Measurements from ENCODE around the gene ANKRD13D. TPM values are rescaled to one million over a fixed set of nuclear protein-coding genes. Genes with fewer than 3 reads are reported as not detected.
A peak's percentile ranks its signal among the peaks of the same experiment; 100 is the strongest.

Gene ANKRD13D
- total and polyA plus RNA-seq, 2 donors from 2014 or later: 21.9 to 68.3 TPM

DNA sequence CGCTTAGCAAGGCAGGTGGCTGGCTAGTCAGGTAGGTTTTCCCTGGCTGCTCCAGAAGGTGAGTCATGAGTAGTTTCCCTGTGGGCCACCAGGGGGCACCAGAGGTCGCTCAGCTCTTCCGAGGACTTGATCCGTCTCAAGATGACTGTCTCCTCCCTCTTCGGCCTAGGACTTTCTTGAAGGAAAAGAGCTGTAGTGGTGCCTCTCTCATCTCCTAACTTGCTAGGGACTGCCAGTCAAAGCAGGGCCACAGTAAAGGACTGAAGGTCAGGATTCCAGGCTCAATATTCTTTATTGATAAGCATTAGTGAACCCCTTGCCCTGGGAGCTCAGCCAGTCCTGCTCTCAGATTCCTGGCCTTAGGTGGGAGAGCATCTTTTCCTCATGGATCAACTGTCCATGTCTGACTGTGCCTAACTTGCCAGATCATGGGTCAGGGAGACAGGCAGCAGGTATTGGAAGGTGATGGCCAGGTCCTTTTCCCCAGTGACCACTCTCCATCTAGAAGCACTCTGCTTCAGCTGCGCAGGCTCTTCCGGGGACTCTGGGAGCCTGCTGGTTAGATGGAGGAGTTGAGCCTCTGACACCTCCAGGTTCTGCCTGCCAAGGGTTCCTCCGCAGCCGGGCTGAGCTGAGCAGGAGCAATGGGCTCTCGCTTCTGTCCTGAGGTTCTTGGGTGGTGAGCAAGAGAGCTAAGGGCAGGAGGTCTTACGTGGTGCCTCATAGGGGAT lies 62.3 kb downstream of the ANKRD13D start:
- Histone ChIP-seq H3K9me3 (ENCODE audit: control insufficient read depth in 2 of 3, insufficient read depth in 1 of 3, low read length in 3 of 3) (no peaks in the 10 kb centered on the region), H3K4me3 (ENCODE audit: low read length in 3 of 3) (no peak overlapping the region), H3K27me3 (ENCODE audit: control insufficient read depth, insufficient read depth, low read length) (no peaks in the 10 kb centered on the region), H3K4me1 (ENCODE audit: control insufficient read depth in 2 of 3, insufficient read depth in 2 of 3, low read depth in 1 of 3, low read length in 3 of 3) (peaks cover 0 to 37% (median 29%) of the 10 kb centered on the region in 3 donors), H3K36me3 (ENCODE audit: control insufficient read depth in 2 of 3, insufficient read depth in 3 of 3, low read length in 3 of 3) (no peaks in the 10 kb centered on the region), H3K9ac (ENCODE audit: low read length in 3 of 3) (peak overlapping the region in 1 of 3 donors; percentile 43), H3K27ac (ENCODE audit: low read depth in 2 of 2, low read length in 2 of 2) (peak overlapping the region; percentile 15 to 55)
- intact Hi-C loops (cut with DNase I): no loop called here
- TF ChIP-seq, protein P1, sequence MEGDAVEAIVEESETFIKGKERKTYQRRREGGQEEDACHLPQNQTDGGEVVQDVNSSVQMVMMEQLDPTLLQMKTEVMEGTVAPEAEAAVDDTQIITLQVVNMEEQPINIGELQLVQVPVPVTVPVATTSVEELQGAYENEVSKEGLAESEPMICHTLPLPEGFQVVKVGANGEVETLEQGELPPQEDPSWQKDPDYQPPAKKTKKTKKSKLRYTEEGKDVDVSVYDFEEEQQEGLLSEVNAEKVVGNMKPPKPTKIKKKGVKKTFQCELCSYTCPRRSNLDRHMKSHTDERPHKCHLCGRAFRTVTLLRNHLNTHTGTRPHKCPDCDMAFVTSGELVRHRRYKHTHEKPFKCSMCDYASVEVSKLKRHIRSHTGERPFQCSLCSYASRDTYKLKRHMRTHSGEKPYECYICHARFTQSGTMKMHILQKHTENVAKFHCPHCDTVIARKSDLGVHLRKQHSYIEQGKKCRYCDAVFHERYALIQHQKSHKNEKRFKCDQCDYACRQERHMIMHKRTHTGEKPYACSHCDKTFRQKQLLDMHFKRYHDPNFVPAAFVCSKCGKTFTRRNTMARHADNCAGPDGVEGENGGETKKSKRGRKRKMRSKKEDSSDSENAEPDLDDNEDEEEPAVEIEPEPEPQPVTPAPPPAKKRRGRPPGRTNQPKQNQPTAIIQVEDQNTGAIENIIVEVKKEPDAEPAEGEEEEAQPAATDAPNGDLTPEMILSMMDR (IDR thresholded peaks at IDR 0.05; ENCODE audit: borderline replicate concordance, extremely low read depth, insufficient read depth): peak; percentile 96
- FAIRE-seq: no peak
- peak; percentile 56 to 86 (median 78) for DNase-seq

Other genes starting within 250 kb of the ANKRD13D start
- gene RHOD, start 232.5 kb upstream of the ANKRD13D start, total RNA-seq: 20.9 TPM
- gene RHOD, start 232.5 kb upstream of the ANKRD13D start, polyA plus RNA-seq (ENCODE audit: insufficient read depth, low read depth, low replicate concordance): 50.2 TPM
- gene KDM2A, start 170.0 kb upstream of the ANKRD13D start, total RNA-seq: 82.6 TPM
- 16.2 TPM for gene KDM2A, start 170.0 kb upstream of the ANKRD13D start, polyA plus RNA-seq (ENCODE audit: insufficient read depth, low read depth, low replicate concordance)
- gene GRK2, start 22.8 kb upstream of the ANKRD13D start, total RNA-seq: 80.8 TPM
- 28.2 TPM for gene GRK2, start 22.8 kb upstream of the ANKRD13D start, polyA plus RNA-seq (ENCODE audit: insufficient read depth, low read depth, low replicate concordance)
- 68.9 TPM for gene SSH3, start 14.2 kb downstream of the ANKRD13D start, total RNA-seq
- 25.0 TPM for gene SSH3, start 14.2 kb downstream of the ANKRD13D start, polyA plus RNA-seq (ENCODE audit: insufficient read depth, low read depth, low replicate concordance)
- 54.4 TPM for gene POLD4, start 64.2 kb downstream of the ANKRD13D start, total RNA-seq
- gene POLD4, start 64.2 kb downstream of the ANKRD13D start, polyA plus RNA-seq (ENCODE audit: insufficient read depth, low read depth, low replicate concordance): 174 TPM
- 15.8 TPM for gene CLCF1, start 84.3 kb downstream of the ANKRD13D start, total RNA-seq
- 5.7 TPM for gene CLCF1, start 84.3 kb downstream of the ANKRD13D start, polyA plus RNA-seq (ENCODE audit: insufficient read depth, low read depth, low replicate concordance)
- gene RAD9A, start 102.7 kb downstream of the ANKRD13D start, total RNA-seq: 17.8 TPM
- 16.4 TPM for gene RAD9A, start 102.7 kb downstream of the ANKRD13D start, polyA plus RNA-seq (ENCODE audit: insufficient read depth, low read depth, low replicate concordance)
- 155 TPM for gene PPP1CA, start 112.6 kb downstream of the ANKRD13D start, total RNA-seq
- gene PPP1CA, start 112.6 kb downstream of the ANKRD13D start, polyA plus RNA-seq (ENCODE audit: insufficient read depth, low read depth, low replicate concordance): 210 TPM
- gene TBC1D10C, start 114.8 kb downstream of the ANKRD13D start, total RNA-seq: 13.9 TPM
- gene TBC1D10C, start 114.8 kb downstream of the ANKRD13D start, polyA plus RNA-seq (ENCODE audit: insufficient read depth, low read depth, low replicate concordance): 1.7 TPM
- gene CARNS1, start 126.4 kb downstream of the ANKRD13D start, total RNA-seq: 1.7 TPM
- gene CARNS1, start 126.4 kb downstream of the ANKRD13D start, polyA plus RNA-seq (ENCODE audit: insufficient read depth, low read depth, low replicate concordance): 0.80 TPM
- gene RPS6KB2, start 139.2 kb downstream of the ANKRD13D start, total RNA-seq: 41.3 TPM
- gene RPS6KB2, start 139.2 kb downstream of the ANKRD13D start, polyA plus RNA-seq (ENCODE audit: insufficient read depth, low read depth, low replicate concordance): 45.4 TPM
- gene PTPRCAP, start 148.4 kb downstream of the ANKRD13D start, total RNA-seq: 20.3 TPM
- gene PTPRCAP, start 148.4 kb downstream of the ANKRD13D start, polyA plus RNA-seq (ENCODE audit: insufficient read depth, low read depth, low replicate concordance): 4.7 TPM
- 121 TPM for gene CORO1B, start 154.2 kb downstream of the ANKRD13D start, total RNA-seq
- 67.2 TPM for gene CORO1B, start 154.2 kb downstream of the ANKRD13D start, polyA plus RNA-seq (ENCODE audit: insufficient read depth, low read depth, low replicate concordance)
- gene GPR152, start 163.4 kb downstream of the ANKRD13D start, total RNA-seq: not detected
- not detected for gene GPR152, start 163.4 kb downstream of the ANKRD13D start, polyA plus RNA-seq (ENCODE audit: insufficient read depth, low read depth, low replicate concordance)
- gene CABP4, start 166.1 kb downstream of the ANKRD13D start, total RNA-seq: 3.1 TPM
- gene CABP4, start 166.1 kb downstream of the ANKRD13D start, polyA plus RNA-seq (ENCODE audit: insufficient read depth, low read depth, low replicate concordance): 0.49 TPM
- gene TMEM134, start 179.9 kb downstream of the ANKRD13D start, total RNA-seq: 65.5 TPM
- 127 TPM for gene TMEM134, start 179.9 kb downstream of the ANKRD13D start, polyA plus RNA-seq (ENCODE audit: insufficient read depth, low read depth, low replicate concordance)
- gene AIP, start 193.7 kb downstream of the ANKRD13D start, total RNA-seq: 61.5 TPM
- gene AIP, start 193.7 kb downstream of the ANKRD13D start, polyA plus RNA-seq (ENCODE audit: insufficient read depth, low read depth, low replicate concordance): 135 TPM
- gene PITPNM1, start 216.1 kb downstream of the ANKRD13D start, total RNA-seq: 74.7 TPM
- gene PITPNM1, start 216.1 kb downstream of the ANKRD13D start, polyA plus RNA-seq (ENCODE audit: insufficient read depth, low read depth, low replicate concordance): 19.3 TPM
- gene CDK2AP2, start 218.9 kb downstream of the ANKRD13D start, total RNA-seq: 98.4 TPM
- gene CDK2AP2, start 218.9 kb downstream of the ANKRD13D start, polyA plus RNA-seq (ENCODE audit: insufficient read depth, low read depth, low replicate concordance): 188 TPM
- gene CABP2, start 234.1 kb downstream of the ANKRD13D start, total RNA-seq: not detected
- not detected for gene CABP2, start 234.1 kb downstream of the ANKRD13D start, polyA plus RNA-seq (ENCODE audit: insufficient read depth, low read depth, low replicate concordance)

All from kidney (tissue), 14 donors.